Osteocyte (in vitro differentiated cells): ENCODE data around the gene UGT1A10. TPM values are rescaled to one million over a fixed set of nuclear protein-coding genes. Genes with fewer than 3 reads are reported as not detected.
"Not testable (repeated sequence)": the region's sequence is repeated elsewhere in the genome, so short reads cannot be mapped to it uniquely, and the experiment has no call there.

Experiments used
- DNase-seq: peaks from one replicate; pipeline ENCODE4 v3.0.0; 2021; ENCODE audit warnings: mixed read lengths; ENCODE audit not compliant: unreplicated experiment; ENCODE audit errors: extremely low spot score
- H3K27ac Mint-ChIP-seq: one replicate; pipeline ENCODE4 v1.8.0; 2021; ENCODE audit warnings: mild to moderate bottlenecking, mixed read lengths; ENCODE audit not compliant: unreplicated experiment
- H3K27me3 Mint-ChIP-seq: one replicate; pipeline ENCODE4 v1.8.0; 2021; ENCODE audit warnings: mixed read lengths; ENCODE audit not compliant: unreplicated experiment
- H3K36me3 Mint-ChIP-seq: one replicate; pipeline ENCODE4 v1.8.0; 2021; ENCODE audit warnings: mixed read lengths; ENCODE audit not compliant: unreplicated experiment
- H3K4me1 Mint-ChIP-seq: one replicate; pipeline ENCODE4 v1.8.0; 2021; ENCODE audit warnings: mixed read lengths; ENCODE audit not compliant: unreplicated experiment
- H3K4me3 Mint-ChIP-seq: one replicate; pipeline ENCODE4 v1.8.0; 2021; ENCODE audit warnings: mild to moderate bottlenecking, moderate library complexity, mixed read lengths; ENCODE audit not compliant: unreplicated experiment
- H3K9me3 Mint-ChIP-seq: one replicate; pipeline ENCODE4 v1.8.0; 2021; ENCODE audit warnings: mixed read lengths; ENCODE audit not compliant: unreplicated experiment
- total RNA-seq: library from RNA; stranded (reverse); gene quantifications from 2 replicates; pipeline ENCODE4 v1.2.1, GENCODE V29; 2021
- TF ChIP-seq, protein P1 (sequence below): fragments of 200-600 bp; sonication (generic); IDR thresholded peaks from 2 replicates; pipeline ENCODE4 v1.5.0; 2021; ENCODE audit warnings: antibody characterized with exemption, mild to moderate bottlenecking, moderate library complexity

The UGT1A10 gene
- total RNA-seq, 1 donor from 2014 or later: not detected

DNA sequence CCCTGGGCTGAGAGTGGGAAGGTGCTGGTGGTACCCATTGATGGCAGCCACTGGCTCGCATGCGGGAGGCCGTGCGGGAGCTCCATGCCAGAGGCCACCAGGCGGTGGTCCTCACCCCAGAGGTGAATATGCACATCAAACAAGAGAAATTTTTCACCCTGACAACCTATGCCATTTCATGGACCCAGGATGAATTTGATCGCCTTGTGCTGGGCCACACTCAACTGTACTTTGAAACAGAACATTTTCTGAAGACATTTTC, 111.0 kb downstream of the UGT1A10 start:
- no peak for DNase-seq
- H3K36me3 Mint-ChIP-seq: no peaks in the 10 kb centered on the region
- no peak overlapping the region for H3K27ac Mint-ChIP-seq
- peaks cover 2% of the 10 kb centered on the region for H3K4me1 Mint-ChIP-seq
- peaks cover 57% of the 10 kb centered on the region for H3K27me3 Mint-ChIP-seq
- no peak overlapping the region for H3K4me3 Mint-ChIP-seq
- TF ChIP-seq, protein P1, sequence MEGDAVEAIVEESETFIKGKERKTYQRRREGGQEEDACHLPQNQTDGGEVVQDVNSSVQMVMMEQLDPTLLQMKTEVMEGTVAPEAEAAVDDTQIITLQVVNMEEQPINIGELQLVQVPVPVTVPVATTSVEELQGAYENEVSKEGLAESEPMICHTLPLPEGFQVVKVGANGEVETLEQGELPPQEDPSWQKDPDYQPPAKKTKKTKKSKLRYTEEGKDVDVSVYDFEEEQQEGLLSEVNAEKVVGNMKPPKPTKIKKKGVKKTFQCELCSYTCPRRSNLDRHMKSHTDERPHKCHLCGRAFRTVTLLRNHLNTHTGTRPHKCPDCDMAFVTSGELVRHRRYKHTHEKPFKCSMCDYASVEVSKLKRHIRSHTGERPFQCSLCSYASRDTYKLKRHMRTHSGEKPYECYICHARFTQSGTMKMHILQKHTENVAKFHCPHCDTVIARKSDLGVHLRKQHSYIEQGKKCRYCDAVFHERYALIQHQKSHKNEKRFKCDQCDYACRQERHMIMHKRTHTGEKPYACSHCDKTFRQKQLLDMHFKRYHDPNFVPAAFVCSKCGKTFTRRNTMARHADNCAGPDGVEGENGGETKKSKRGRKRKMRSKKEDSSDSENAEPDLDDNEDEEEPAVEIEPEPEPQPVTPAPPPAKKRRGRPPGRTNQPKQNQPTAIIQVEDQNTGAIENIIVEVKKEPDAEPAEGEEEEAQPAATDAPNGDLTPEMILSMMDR: no peak
- peaks cover 6% of the 10 kb centered on the region for H3K9me3 Mint-ChIP-seq

DNA sequence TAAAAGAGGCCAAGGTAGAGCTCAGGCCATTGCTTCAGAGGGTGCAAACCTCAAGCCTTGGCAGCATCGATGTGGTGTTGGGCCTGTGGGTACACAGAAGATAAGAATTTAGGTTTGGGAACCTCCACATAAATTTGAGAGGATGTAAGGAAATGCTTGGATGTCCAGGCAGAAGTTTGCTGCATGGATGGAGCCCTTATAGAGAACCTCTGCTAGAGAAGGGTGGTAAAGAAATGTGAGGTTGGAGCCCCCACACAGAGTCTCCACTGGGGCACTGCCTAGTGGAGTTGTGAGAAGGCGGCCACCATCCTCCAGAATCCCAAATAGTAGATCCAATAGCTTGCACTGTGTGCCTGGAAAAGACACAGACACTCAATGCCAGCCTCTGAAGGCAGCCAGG, 114.4 kb downstream of the UGT1A10 start:
- peaks cover 61% of the 10 kb centered on the region for H3K27me3 Mint-ChIP-seq
- not testable (repeated sequence) for H3K9me3 Mint-ChIP-seq, H3K27ac Mint-ChIP-seq

DNA sequence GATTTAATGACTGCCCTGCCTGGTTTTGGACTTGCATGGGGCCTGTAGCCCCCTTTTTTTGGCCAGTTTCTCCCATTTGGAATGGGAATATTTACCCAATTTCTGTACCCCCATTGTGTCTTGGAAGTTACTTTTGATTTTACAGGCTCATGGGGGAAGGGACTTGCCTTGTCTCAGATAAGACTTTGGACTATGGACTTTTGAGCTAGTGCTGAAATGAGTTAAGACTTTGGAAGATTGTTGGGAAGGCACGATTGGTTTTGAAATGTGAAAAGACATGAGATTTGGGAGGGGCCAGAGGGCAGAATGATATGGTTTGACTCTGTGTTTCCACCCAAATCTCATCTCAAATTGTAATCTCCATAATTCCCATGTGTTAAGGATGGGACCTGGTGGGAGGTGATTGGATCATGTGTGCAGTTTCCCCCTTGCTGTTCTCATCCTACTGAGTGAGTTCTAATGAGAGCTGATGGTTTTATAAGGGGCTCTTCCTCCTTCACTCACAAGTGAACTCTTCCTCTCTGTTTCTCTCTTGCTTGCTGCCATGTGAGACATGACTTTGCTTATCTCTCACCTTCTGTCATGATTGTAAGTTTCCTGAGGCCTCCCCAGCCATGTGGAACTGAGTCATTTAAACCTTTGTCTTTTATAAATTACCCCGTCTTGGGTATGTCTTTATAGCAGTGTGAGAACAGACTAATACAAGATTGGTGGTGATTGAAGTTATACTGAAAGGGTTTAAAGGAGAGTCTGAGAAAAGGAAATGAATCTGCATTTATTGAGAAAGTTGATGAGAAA, 115.2 kb downstream of the UGT1A10 start:
- H3K36me3 Mint-ChIP-seq, H3K4me3 Mint-ChIP-seq, H3K9me3 Mint-ChIP-seq, DNase-seq, H3K27ac Mint-ChIP-seq, H3K4me1 Mint-ChIP-seq: not testable (repeated sequence)
- peaks cover 58% of the 10 kb centered on the region for H3K27me3 Mint-ChIP-seq

More for the DNA sequence above, 114.4 kb downstream of the UGT1A10 start:
- not testable (repeated sequence) for DNase-seq, H3K36me3 Mint-ChIP-seq, H3K4me3 Mint-ChIP-seq, H3K4me1 Mint-ChIP-seq

DNA sequence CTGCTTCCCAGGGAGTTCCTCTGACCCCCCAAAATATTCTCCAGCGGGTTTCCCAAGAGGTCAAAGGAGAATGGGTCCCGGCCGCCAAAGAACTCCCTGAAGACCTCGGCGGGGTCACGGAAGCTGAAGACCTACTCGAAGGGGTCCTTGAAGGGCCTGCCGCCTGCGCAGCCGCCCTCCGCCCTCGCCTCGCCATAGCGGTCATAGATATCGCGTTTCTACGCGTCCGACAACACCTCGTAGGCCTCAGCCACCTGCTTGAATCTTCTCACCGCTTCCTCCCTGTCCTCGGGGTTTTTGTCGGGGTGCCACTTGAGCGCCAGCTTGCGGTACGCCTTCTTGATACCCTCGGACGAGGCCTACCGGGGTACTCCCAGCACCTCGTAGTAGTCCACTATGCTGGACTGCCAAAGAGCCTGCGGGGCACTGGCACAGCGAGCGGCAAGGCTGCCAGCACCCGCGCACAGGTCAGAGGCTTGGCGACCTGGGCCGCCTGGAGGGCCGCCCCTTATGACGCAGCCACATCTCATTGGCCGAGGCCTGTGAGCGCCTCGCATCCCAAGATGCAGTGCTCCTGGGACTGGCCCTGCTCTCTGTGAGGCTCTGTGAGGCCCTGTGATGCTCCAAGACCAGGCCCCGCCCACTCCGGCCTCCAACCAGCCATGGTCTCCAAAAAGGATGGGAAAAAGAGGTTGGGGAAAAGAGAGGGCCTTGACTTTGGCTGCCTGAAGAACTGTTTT, 118.8 kb downstream of the UGT1A10 start:
- Mint-ChIP-seq H3K9me3 (peaks cover 4% of the 10 kb centered on the region), H3K36me3 (no peaks in the 10 kb centered on the region), H3K27ac (no peak overlapping the region), H3K27me3 (peaks cover 31% of the 10 kb centered on the region), H3K4me1 (peaks cover 2% of the 10 kb centered on the region), H3K4me3 (no peak overlapping the region)
- DNase-seq: no peak
- TF ChIP-seq, protein P1: no peak

DNA sequence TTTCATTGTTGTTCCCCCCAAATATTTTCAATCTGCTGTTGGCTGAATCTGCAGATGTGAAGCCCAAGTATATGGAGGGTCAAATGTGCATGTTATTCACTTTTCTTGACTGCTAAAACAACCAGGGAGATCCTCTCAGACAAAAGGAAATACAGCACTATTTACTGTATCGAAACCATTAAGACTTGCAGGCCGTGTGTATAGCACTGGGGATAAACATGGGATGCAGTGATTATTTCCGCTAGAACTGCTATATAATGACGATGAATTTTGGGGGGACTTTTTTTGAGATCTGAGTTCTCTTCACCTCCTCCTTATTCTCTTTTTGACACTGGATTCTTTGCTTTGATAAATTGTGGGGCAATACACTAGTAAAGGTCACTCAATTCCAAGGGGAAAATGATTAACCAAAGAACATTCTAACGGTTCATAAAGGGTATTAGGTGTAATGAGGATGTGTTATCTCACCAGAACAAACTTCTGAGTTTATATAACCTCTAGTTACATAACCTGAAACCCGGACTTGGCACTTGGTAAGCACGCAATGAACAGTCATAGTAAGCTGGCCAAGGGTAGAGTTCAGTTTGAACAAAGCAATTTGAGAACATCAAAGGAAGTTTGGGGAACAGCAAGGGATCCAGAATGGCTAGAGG, 120.3 kb downstream of the UGT1A10 start:
- no peaks in the 10 kb centered on the region for H3K36me3 Mint-ChIP-seq
- H3K27me3 Mint-ChIP-seq: peaks cover 30% of the 10 kb centered on the region
- H3K4me1 Mint-ChIP-seq: peaks cover 2% of the 10 kb centered on the region
- H3K4me3 Mint-ChIP-seq: no peak overlapping the region
- H3K9me3 Mint-ChIP-seq: no peaks in the 10 kb centered on the region
- H3K27ac Mint-ChIP-seq: no peak overlapping the region
- DNase-seq: no peak
- TF ChIP-seq, protein P1: no peak

DNA sequence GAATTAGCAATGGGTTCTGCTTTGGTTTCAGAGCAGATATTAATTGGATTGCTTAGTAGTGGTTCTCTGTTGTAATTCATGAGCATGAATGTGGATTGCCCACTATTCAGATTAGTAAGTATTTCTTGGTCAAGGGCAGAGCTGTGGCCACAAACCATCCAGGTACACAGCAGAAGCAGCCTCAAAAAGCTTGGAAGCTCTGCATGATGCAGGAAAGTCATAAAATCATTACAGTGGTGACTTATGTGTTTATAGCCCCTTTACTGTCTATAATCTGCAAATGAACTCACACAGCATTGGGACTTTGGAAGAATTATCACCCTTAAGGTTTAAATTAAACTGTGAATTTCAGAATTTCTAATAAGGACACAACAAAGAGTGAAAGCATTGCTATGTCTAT, 121.9 kb downstream of the UGT1A10 start:
- peaks cover 20% of the 10 kb centered on the region for H3K27me3 Mint-ChIP-seq
- no peak overlapping the region for H3K27ac Mint-ChIP-seq
- H3K36me3 Mint-ChIP-seq: no peaks in the 10 kb centered on the region
- DNase-seq: no peak
- H3K4me3 Mint-ChIP-seq: no peak overlapping the region
- no peaks in the 10 kb centered on the region for H3K9me3 Mint-ChIP-seq
- TF ChIP-seq, protein P1: no peak
- no peaks in the 10 kb centered on the region for H3K4me1 Mint-ChIP-seq
